GM21526 (cell line): ENCODE data around the gene CD70.
A peak's percentile ranks its signal among the peaks of the same experiment; 100 is the strongest.
"Not testable (repeated sequence)": the region's sequence is repeated elsewhere in the genome, so short reads cannot be mapped to it uniquely, and the experiment has no call there.

Experiments used
- ATAC-seq: cut with Tn5 transposase; IDR thresholded peaks from one replicate; pipeline ENCODE4 v1.9.1; 2021; ENCODE audit warnings: moderate library complexity; ENCODE audit not compliant: unreplicated experiment, low FRiP score

The CD70 gene

GRCh38 chr19:6598254-6598892 is 7.4 kb upstream of the CD70 start:
- ATAC-seq, result not testable (repeated sequence)

- not testable (repeated sequence) for ATAC-seq
These were observed 6.7 kb upstream of the CD70 start for GRCh38 chr19:6597471-6598253.

- ATAC-seq, result no peak
These were observed 5.7 kb upstream of the CD70 start for GRCh38 chr19:6596621-6597020.

GRCh38 chr19:6593651-6594416 is 2.9 kb upstream of the CD70 start:
- no peak for ATAC-seq

GRCh38 chr19:6590258-6590826 is 608 bp downstream of the CD70 start:
- no peak for ATAC-seq

GRCh38 chr19:6589711-6590257 is 1.2 kb downstream of the CD70 start:
- ATAC-seq, result no peak

- ATAC-seq, result no peak
These were observed 2.2 kb downstream of the CD70 start for GRCh38 chr19:6588508-6589345.

GRCh38 chr19:6587998-6588507 is 2.9 kb downstream of the CD70 start:
- no peak for ATAC-seq

- ATAC-seq, result no peak
These were observed 3.7 kb downstream of the CD70 start for GRCh38 chr19:6587093-6587820.

GRCh38 chr19:6586726-6587092 is 4.2 kb downstream of the CD70 start:
- no peak for ATAC-seq

- ATAC-seq, result no peak
These were observed 4.9 kb downstream of the CD70 start for GRCh38 chr19:6586056-6586455.

- not testable (repeated sequence) for ATAC-seq
These were observed 8.2 kb downstream of the CD70 start for GRCh38 chr19:6582515-6583484.

GRCh38 chr19:6580313-6580712 is 10.6 kb downstream of the CD70 start:
- ATAC-seq, result no peak

- no peak for ATAC-seq
These were observed 11.3 kb downstream of the CD70 start for GRCh38 chr19:6579450-6580178.

GRCh38 chr19:6577476-6578125 is 13.3 kb downstream of the CD70 start:
- ATAC-seq, result peak; percentile 76

GRCh38 chr19:6576869-6577475 is 14.0 kb downstream of the CD70 start:
- no peak for ATAC-seq
